ENCODE data around the gene ZNF354B. TPM values are rescaled to one million over a fixed set of nuclear protein-coding genes. Genes with fewer than 3 reads are reported as not detected.

Gene ZNF354B
- total and polyA plus RNA-seq, 2 of the 13 experiments (the other 11 are each of a cell fraction or from before 2014, with no cell fraction given) = 7.8 to 10.3 TPM

DNA sequence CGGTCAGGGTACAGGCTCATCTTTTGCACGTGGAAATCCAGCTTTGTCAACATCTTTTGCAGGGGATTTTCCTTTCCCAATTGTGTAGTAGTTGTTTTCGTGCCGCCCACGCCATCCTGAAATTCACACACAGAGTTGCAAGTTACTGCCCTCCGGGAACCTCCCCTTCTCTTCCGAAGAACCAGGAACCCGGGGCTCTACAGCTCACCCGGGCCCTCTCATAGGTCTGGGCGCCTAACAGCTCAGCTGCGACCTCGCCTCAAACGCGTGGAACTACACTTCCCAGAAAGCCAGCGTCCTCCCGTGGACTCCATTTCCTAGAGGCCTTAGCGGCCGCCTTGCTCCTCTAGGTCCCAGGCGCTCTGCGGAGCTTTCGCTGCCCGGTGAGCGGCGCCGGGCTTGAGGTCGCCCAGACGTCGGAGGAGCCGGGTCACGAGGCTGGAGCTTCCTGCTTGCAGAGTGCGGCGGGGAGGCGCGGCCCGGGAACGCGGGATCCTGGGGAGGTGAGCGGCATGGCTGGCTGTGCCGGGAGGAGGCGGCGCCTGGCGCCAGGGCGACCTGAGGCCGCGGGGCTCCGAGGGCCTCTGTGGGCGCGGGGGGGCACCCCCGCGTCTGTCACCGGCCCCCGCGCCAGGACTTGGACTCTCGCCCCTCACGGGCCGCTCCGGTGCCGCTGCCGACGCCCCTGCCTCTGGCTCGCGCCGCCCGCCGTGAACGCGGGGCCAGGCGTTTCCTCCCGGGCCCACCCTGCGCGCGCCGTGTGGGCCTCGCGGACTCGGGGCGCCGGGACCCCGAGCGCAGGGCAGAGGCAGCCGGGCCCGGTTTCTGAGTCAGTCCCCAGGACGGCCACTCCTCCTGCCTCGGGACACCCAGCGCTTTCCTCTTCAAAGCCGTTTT is at the start of gene ZNF354B (continued):
- no peak; the same call in 1 of the 2 replicates for TF ChIP-seq ZNF317 (CRISPR knock-in tag; IDR thresholded peaks at IDR 0.05)
- TF ChIP-seq SIN3A (IDR thresholded peaks at IDR 0.05; ENCODE audit: borderline replicate concordance, low read depth, low read length) = peak; percentile 61; the same call in 1 of the 2 replicates
- TF ChIP-seq ZNF75D (CRISPR knock-in tag; IDR thresholded peaks at IDR 0.05; ENCODE audit: borderline replicate concordance) = no peak
- TF ChIP-seq ERF (CRISPR knock-in tag; IDR thresholded peaks at IDR 0.05) = peak; percentile 84
- TF ChIP-seq, protein P1, sequence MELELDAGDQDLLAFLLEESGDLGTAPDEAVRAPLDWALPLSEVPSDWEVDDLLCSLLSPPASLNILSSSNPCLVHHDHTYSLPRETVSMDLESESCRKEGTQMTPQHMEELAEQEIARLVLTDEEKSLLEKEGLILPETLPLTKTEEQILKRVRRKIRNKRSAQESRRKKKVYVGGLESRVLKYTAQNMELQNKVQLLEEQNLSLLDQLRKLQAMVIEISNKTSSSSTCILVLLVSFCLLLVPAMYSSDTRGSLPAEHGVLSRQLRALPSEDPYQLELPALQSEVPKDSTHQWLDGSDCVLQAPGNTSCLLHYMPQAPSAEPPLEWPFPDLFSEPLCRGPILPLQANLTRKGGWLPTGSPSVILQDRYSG (CRISPR knock-in tag; IDR thresholded peaks at IDR 0.05) = peak; percentile 86; the same call in 1 of the 2 replicates
- TF ChIP-seq PCBP1 (IDR thresholded peaks at IDR 0.05; ENCODE audit: borderline replicate concordance, low read depth, low read length) = no peak
- TF ChIP-seq ZNF570 (CRISPR knock-in tag; IDR thresholded peaks at IDR 0.05; ENCODE audit: borderline replicate concordance) = 0 out of 2 replicates have a peak, but pooled peaks have one; percentile 48
- TF ChIP-seq, protein P2, sequence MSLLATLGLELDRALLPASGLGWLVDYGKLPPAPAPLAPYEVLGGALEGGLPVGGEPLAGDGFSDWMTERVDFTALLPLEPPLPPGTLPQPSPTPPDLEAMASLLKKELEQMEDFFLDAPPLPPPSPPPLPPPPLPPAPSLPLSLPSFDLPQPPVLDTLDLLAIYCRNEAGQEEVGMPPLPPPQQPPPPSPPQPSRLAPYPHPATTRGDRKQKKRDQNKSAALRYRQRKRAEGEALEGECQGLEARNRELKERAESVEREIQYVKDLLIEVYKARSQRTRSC (CRISPR knock-in tag; IDR thresholded peaks at IDR 0.05; ENCODE audit: low read depth) = peak; percentile 65; the same call in 1 of the 2 replicates
- TF ChIP-seq, protein P3, sequence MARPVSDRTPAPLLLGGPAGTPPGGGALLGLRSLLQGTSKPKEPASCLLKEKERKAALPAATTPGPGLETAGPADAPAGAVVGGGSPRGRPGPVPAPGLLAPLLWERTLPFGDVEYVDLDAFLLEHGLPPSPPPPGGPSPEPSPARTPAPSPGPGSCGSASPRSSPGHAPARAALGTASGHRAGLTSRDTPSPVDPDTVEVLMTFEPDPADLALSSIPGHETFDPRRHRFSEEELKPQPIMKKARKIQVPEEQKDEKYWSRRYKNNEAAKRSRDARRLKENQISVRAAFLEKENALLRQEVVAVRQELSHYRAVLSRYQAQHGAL (CRISPR knock-in tag; IDR thresholded peaks at IDR 0.05; ENCODE audit: not compliant biosample characterization) = peak; percentile 45
- no peak for TF ChIP-seq PAWR (CRISPR knock-in tag; IDR thresholded peaks at IDR 0.05; ENCODE audit: borderline replicate concordance)
- TF ChIP-seq RCOR2 (CRISPR knock-in tag; IDR thresholded peaks at IDR 0.05) = no peak
- no peak for TF ChIP-seq AGO1 (IDR thresholded peaks at IDR 0.05; ENCODE audit: low read depth, low read length, poor library complexity, severe bottlenecking)
- TF ChIP-seq ZNF232 (CRISPR knock-in tag; IDR thresholded peaks at IDR 0.05; ENCODE audit: borderline replicate concordance) = no peak
- TF ChIP-seq ZNF253 (CRISPR knock-in tag; IDR thresholded peaks at IDR 0.05; ENCODE audit: borderline replicate concordance) = no peak
- TF ChIP-seq FOXO1 (CRISPR knock-in tag; IDR thresholded peaks at IDR 0.05) = no peak
- TF ChIP-seq ZZZ3 (CRISPR knock-in tag; IDR thresholded peaks at IDR 0.05; ENCODE audit: borderline replicate concordance) = no peak
- TF ChIP-seq GABPB1 (CRISPR knock-in tag; IDR thresholded peaks at IDR 0.05) = peak; percentile 91
- TF ChIP-seq ZNF350 (CRISPR knock-in tag; IDR thresholded peaks at IDR 0.05; ENCODE audit: borderline replicate concordance, low read depth) = peak; percentile 76; the same call in 1 of the 2 replicates
- TF ChIP-seq ZSCAN31 (CRISPR knock-in tag; IDR thresholded peaks at IDR 0.05; ENCODE audit: low read depth) = peak; percentile 89
- TF ChIP-seq, protein P4, sequence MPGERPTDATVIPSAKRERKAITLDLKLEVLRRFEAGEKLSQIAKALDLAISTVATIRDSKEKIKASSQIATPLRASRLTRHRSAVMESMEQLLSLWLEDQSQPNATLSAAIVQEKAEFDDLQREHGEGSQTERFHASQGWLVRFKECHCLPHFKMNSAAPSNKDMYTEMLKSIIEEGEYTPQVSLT (CRISPR knock-in tag; IDR thresholded peaks at IDR 0.05; ENCODE audit: borderline replicate concordance, low read depth) = no peak
- TF ChIP-seq RAD21 (CRISPR knock-in tag; IDR thresholded peaks at IDR 0.05) = peak; percentile 24
- peak; percentile 79; the same call in 1 of the 2 replicates for TF ChIP-seq ZNF556 (CRISPR knock-in tag; IDR thresholded peaks at IDR 0.05; ENCODE audit: borderline replicate concordance)
- TF ChIP-seq ATM (IDR thresholded peaks at IDR 0.05; ENCODE audit: borderline replicate concordance) = no peak

All from HepG2 (cell line).